Rectal smooth muscle tissue (tissue), 1 donor: ENCODE data around the gene PLEKHA1.

Experiments used
- H3K27ac ChIP-seq: one replicate; pipeline ENCODE4 v1.7.0; 2013; ENCODE audit warnings: low read depth, low read length, inconsistent platforms
- H3K27me3 ChIP-seq: one replicate; pipeline ENCODE4 v1.7.0; 2013; ENCODE audit warnings: low read length; ENCODE audit not compliant: control insufficient read depth, insufficient read depth
- H3K36me3 ChIP-seq: one replicate; pipeline ENCODE4 v1.7.0; 2013; ENCODE audit warnings: low read length; ENCODE audit not compliant: control insufficient read depth, insufficient read depth
- H3K4me1 ChIP-seq: one replicate; pipeline ENCODE4 v1.7.0; 2013; ENCODE audit warnings: low read length; ENCODE audit not compliant: control insufficient read depth, insufficient read depth
- H3K4me3 ChIP-seq: one replicate; pipeline ENCODE4 v1.7.0; 2013; ENCODE audit warnings: low read length
- H3K9ac ChIP-seq: one replicate; pipeline ENCODE4 v1.7.0; 2013; ENCODE audit warnings: low read length

Gene PLEKHA1

DNA sequence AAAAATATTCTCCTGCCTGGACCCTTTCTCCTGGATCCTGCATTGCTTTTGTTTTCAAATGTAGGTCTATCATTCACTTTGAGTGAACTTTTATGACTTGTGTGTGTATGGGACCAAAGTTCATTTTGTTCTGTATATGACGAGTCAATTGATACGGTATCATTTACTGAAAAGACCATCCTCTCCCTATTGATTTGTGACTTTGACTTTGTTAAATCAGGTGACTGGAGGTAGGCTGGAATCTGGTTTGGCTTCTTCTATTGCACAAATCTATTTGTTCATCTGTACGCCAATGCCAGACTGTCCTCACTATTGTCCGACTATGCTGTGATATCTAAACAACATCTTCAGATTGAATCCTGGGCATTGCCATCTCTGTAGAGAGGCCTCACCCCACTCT, 74.6 kb downstream of the PLEKHA1 start:
- Histone ChIP-seq H3K36me3 (no peaks in the 10 kb centered on the region), H3K27me3 (no peaks in the 10 kb centered on the region), H3K27ac (no peak overlapping the region), H3K4me3 (no peak overlapping the region), H3K4me1 (peaks cover 2% of the 10 kb centered on the region), H3K9ac (no peak overlapping the region)

DNA sequence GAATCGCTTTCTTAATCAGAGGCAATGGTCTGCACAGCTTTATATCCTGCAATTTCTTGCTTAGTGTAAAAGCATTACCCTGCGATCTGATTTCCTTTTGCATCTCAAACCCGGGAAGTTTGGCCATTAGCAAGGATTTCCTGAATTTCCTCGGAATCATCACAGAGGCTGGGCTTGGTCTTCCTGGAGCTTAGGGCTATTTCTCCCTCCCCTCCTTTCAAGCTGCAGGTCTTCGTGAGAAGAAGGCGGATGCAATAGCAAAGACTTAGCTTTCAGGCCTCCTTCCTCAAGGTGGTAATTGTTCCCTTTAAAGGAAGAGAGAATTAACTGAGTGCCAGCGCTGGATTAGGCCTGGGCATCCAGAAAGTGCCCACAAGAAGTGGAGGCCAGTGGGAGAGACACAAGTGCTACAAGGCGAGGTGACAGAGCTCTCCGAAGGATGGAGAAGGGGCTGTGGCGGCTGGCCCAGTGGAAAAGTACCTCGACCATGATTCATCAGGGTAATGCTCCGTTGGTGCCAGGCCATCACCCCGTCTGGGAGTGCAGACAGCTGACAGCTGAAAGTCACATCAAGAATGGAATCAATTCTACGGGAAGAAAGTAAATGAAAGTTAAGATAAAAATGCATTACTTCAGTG, 76.0 kb downstream of the PLEKHA1 start:
- H3K9ac ChIP-seq: no peak overlapping the region
- peaks cover 2% of the 10 kb centered on the region for H3K4me1 ChIP-seq
- H3K27ac ChIP-seq: no peak overlapping the region
- H3K27me3 ChIP-seq: peaks cover 2% of the 10 kb centered on the region
- H3K4me3 ChIP-seq: no peak overlapping the region
- no peaks in the 10 kb centered on the region for H3K36me3 ChIP-seq

- Histone ChIP-seq H3K36me3 (no peaks in the 10 kb centered on the region), H3K4me3 (no peak overlapping the region), H3K27me3 (peaks cover 12% of the 10 kb centered on the region), H3K4me1 (no peaks in the 10 kb centered on the region), H3K9ac (no peak overlapping the region), H3K27ac (no peak overlapping the region)
Observed at GRCh38 chr10:122454071-122454470, 79.6 kb downstream of the PLEKHA1 start.

- Histone ChIP-seq H3K4me3 (no peak within 1 kb of the TSS), H3K27ac (no peak within 1 kb of the TSS), H3K4me1 (no peaks in the 10 kb centered on the region), H3K27me3 (peaks cover 12% of the 10 kb centered on the region), H3K9ac (no peak within 1 kb of the TSS), H3K36me3 (no peaks in the 10 kb centered on the region)
Observed at GRCh38 chr10:122454603-122455080, 80.1 kb downstream of the PLEKHA1 start, which contains the start of gene ARMS2. Gene ARMS2 (plus strand): TSS chr10:122454653. CDS start chr10:122454728, 75 bp downstream.

DNA sequence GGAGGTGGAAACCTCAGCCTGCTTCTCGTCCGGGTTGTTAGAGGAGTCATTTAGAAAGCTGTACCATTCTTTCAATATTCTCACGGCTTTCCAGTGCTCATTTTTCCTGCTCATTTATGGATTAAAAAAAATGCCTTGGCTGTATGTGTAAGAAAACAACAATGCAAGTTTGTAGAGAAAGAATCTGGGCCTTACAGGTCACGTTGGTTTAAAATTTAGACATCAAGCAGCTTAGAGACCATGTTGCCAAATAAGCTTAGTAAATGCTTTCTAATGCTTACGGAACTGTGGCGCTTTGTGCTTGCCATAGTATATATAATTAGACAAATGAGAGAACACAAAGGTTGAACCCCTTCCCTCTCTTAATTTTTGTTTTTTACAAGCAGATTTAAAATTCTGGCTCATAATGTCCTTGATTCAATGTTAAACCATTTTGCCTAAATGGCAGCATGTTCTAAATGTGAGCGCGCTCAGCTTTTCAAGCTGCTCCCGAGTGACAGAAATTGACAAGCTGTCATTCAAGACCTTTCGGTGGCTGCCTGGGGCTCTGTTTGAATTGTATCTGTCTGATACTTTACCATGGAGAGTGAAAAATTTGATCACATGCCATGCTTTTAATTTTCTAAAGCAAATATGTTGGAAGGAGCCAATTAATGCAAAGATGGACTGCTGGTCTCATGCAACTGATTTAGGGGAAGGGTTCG, 81.0 kb downstream of the PLEKHA1 start:
- Histone ChIP-seq H3K9ac (no peak overlapping the region), H3K27me3 (peaks cover 14% of the 10 kb centered on the region), H3K36me3 (no peaks in the 10 kb centered on the region), H3K27ac (no peak overlapping the region), H3K4me3 (no peak overlapping the region), H3K4me1 (peaks cover 4% of the 10 kb centered on the region)

DNA sequence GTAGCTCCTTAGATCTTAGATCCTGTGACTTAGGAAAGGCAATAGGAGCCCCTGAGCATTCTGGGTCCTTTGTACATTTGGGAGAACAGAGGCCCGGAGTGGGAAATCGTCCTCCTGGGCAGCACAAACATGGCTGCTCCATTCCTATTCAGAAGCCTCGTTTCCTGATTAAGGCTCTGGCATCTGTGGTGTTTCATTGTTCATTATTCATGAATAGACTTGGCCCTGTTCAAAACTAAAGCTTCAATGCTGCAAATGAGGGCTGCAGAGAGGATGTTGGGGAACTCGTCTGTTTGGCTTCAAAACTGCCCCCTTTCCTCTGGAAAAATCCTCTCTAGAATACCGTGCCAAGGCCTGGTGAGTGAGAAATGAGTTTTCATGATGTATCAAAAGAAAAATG, 83.4 kb downstream of the PLEKHA1 start:
- Histone ChIP-seq H3K27ac (no peak overlapping the region), H3K4me3 (no peak overlapping the region), H3K4me1 (peaks cover 4% of the 10 kb centered on the region), H3K27me3 (peaks cover 14% of the 10 kb centered on the region), H3K36me3 (no peaks in the 10 kb centered on the region), H3K9ac (no peak overlapping the region)

DNA sequence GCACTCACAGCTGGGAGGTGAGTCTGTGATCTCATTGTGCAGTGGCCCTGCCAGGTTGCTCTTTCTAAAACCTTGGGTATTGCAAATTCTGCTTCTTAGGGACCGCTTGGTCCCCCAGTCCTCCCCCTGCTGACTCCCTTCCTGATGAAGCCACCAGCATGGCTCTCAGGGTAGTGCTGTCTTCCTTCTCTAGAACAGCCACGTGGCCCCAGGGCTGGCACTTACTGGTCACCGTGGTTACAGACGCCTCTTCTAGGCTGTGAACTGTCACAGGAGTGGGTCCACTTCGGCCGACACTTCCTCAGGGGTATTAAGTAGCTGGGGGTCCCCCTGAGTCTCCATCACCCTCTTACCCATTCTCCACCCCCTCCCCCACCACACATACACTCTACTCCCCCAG, 84.2 kb downstream of the PLEKHA1 start:
- Histone ChIP-seq H3K4me3 (no peak overlapping the region), H3K9ac (no peak overlapping the region), H3K27me3 (peaks cover 14% of the 10 kb centered on the region), H3K36me3 (no peaks in the 10 kb centered on the region), H3K4me1 (peaks cover 4% of the 10 kb centered on the region), H3K27ac (no peak overlapping the region)

DNA sequence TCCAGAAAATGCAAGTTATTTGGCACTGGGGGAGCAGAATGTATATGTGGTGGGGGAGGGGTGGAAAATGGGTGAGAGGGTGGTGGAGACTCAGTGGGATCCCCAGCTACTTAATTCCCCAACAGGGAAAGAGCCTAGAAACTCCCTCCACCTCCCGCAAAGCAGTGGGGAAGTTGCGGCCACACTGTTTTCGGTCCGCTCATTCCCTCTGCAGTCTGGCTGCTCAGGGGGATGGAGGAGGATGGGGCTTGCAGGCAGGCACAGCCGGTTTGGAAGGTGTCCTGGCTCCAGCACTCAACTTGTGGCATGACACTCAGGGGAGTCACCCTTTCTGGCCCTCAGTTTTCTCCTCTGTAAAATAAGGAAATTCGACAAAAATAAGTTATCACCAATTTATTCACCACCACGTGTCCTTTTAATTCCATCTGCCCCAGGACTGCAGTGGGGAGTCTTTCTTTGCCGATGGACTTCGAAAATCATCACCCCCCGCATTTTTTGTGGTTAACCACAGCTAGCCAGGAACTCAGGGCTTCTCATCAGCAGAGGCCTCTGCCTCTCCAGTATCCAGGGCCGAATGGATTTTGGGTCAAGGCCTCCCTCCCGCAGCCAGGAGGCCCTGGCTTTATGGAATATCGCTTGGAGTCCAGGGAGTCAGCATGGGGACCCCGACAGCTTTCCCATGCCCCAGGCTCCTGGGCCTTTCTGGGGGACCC, 85.2 kb downstream of the PLEKHA1 start:
- Histone ChIP-seq H3K27ac (no peak overlapping the region), H3K27me3 (peaks cover 14% of the 10 kb centered on the region), H3K36me3 (no peaks in the 10 kb centered on the region), H3K9ac (no peak overlapping the region), H3K4me1 (peaks cover 4% of the 10 kb centered on the region), H3K4me3 (no peak overlapping the region)

GRCh38 chr10:122460891-122461293, 86.4 kb downstream of the PLEKHA1 start:
- Histone ChIP-seq H3K4me3 (peak overlapping the region; percentile 63), H3K4me1 (peaks cover 4% of the 10 kb centered on the region), H3K27me3 (peaks cover 12% of the 10 kb centered on the region), H3K36me3 (no peaks in the 10 kb centered on the region), H3K27ac (peak overlapping the region; percentile 66), H3K9ac (no peak overlapping the region)

- peaks cover 12% of the 10 kb centered on the region for H3K27me3 ChIP-seq
- H3K27ac ChIP-seq: peak within 1 kb of the TSS; percentile 78
- no peak within 1 kb of the TSS for H3K9ac ChIP-seq
- H3K36me3 ChIP-seq: no peaks in the 10 kb centered on the region
- H3K4me1 ChIP-seq: peaks cover 4% of the 10 kb centered on the region
- peak within 1 kb of the TSS; percentile 74 for H3K4me3 ChIP-seq
Observed at GRCh38 chr10:122461367-122461728, 86.8 kb downstream of the PLEKHA1 start, which contains the start of gene HTRA1. Gene HTRA1 (plus strand): TSS chr10:122461553. CDS start chr10:122461653, 100 bp downstream.

DNA sequence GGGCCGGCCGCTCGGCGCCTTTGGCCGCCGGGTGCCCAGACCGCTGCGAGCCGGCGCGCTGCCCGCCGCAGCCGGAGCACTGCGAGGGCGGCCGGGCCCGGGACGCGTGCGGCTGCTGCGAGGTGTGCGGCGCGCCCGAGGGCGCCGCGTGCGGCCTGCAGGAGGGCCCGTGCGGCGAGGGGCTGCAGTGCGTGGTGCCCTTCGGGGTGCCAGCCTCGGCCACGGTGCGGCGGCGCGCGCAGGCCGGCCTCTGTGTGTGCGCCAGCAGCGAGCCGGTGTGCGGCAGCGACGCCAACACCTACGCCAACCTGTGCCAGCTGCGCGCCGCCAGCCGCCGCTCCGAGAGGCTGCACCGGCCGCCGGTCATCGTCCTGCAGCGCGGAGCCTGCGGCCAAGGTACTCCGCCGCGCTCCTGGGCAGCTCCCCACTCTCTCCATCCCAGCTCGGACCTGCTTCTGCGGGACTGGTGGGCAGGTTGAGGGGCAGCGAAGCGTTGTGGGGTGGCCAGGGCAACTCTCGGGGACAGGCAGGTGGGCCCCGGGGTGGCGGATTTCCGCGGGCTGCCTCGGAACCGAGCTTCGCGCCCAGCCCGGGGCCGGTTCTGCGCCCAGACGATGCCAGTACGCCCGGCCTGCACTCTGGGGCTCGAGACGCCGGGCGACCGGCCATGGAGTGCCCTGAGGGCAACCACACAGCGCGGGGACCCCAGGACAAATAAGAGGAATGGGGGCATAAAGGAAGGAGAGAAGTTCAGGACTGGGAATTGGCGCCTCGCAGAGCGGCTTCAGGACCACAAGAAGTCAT, 87.4 kb downstream of the PLEKHA1 start:
- H3K27me3 ChIP-seq: peaks cover 12% of the 10 kb centered on the region
- peaks cover 4% of the 10 kb centered on the region for H3K4me1 ChIP-seq
- H3K4me3 ChIP-seq: peak overlapping the region; percentile 74
- H3K27ac ChIP-seq: peak overlapping the region; percentile 78
- H3K36me3 ChIP-seq: no peaks in the 10 kb centered on the region
- no peak overlapping the region for H3K9ac ChIP-seq
